HFF-Myc (cell line): ENCODE data around the gene EEA1.
"Not testable (repeated sequence)": the region's sequence is repeated elsewhere in the genome, so short reads cannot be mapped to it uniquely, and the experiment has no call there.

Experiments used
- DNase-seq: peaks from one replicate; pipeline ENCODE4 v3.0.0-alpha.2; 2011; ENCODE audit warnings: low read depth; ENCODE audit errors: extremely low read depth
- H3K4me3 ChIP-seq: replicated peaks from 2 replicates; pipeline ENCODE4 v1.5.1; 2011; ENCODE audit warnings: low read depth, mild to moderate bottlenecking, control low read depth, low read length
- CTCF ChIP-seq: IDR thresholded peaks from 2 replicates; pipeline ENCODE4 v1.5.1; 2012; ENCODE audit warnings: mild to moderate bottlenecking, low read depth, low read length, control low read depth; ENCODE audit errors: missing control alignments

EEA1 gene

GRCh38 chr12:92756898-92757596 is 172.0 kb downstream of the EEA1 start:
- no peak for DNase-seq

GRCh38 chr12:92753976-92754885 is 174.9 kb downstream of the EEA1 start:
- no peak for TF ChIP-seq CTCF
- no peak for DNase-seq

More at GRCh38 chr12:92756898-92757596, 172.0 kb downstream of the EEA1 start:
- H3K4me3 ChIP-seq: no peak overlapping the region
- TF ChIP-seq CTCF: no peak

GRCh38 chr12:92749691-92750090 is 179.4 kb downstream of the EEA1 start:
- DNase-seq, H3K4me3 ChIP-seq: not testable (repeated sequence)

More at GRCh38 chr12:92753976-92754885, 174.9 kb downstream of the EEA1 start:
- H3K4me3 ChIP-seq: no peak overlapping the region

- no peak for DNase-seq
- H3K4me3 ChIP-seq: no peak overlapping the region
- no peak for TF ChIP-seq CTCF
Measured at GRCh38 chr12:92747151-92747550, 181.9 kb downstream of the EEA1 start.

- no peak for TF ChIP-seq CTCF
- no peak overlapping the region for H3K4me3 ChIP-seq
- peak; percentile 76 for DNase-seq
Measured at GRCh38 chr12:92745856-92746550, 183.1 kb downstream of the EEA1 start.

GRCh38 chr12:92743026-92743425 is 186.1 kb downstream of the EEA1 start:
- DNase-seq: no peak
- no peak overlapping the region for H3K4me3 ChIP-seq
- TF ChIP-seq CTCF: no peak

- DNase-seq: no peak
- H3K4me3 ChIP-seq: no peak overlapping the region
- no peak for TF ChIP-seq CTCF
Measured at GRCh38 chr12:92740411-92740810, 188.7 kb downstream of the EEA1 start.
